H1 (cell line): Measurements from ENCODE around the gene LYAR. TPM values are rescaled to one million over a fixed set of nuclear protein-coding genes. Genes with fewer than 3 reads are reported as not detected.

Experiments
- CHD7 ChIP-seq: fragments of 300-600 bp; sonication (generic); IDR thresholded peaks from 2 replicates; pipeline ENCODE4 v1.7.1; 2012; ENCODE audit warnings: low read length, moderate library complexity, mild to moderate bottlenecking, inconsistent platforms; ENCODE audit not compliant: insufficient replicate concordance
- FOSL1 ChIP-seq: IDR thresholded peaks from 2 replicates; pipeline ENCODE4 v1.6.1; 2011; ENCODE audit warnings: mild to moderate bottlenecking, low read depth, low read length, moderate library complexity; ENCODE audit not compliant: insufficient read depth
- GABPA ChIP-seq: IDR thresholded peaks from 2 replicates; pipeline ENCODE4 v1.6.1; 2011; ENCODE audit warnings: mild to moderate bottlenecking, low read length, moderate library complexity, borderline replicate concordance; ENCODE audit not compliant: insufficient read depth
- SIN3A ChIP-seq, 2 experiments: IDR thresholded peaks in 1 of 2; conservative IDR thresholded peaks in 1 of 2; 2 replicates each; pipeline ENCODE4 v1.6.1; 2011 to 2012; ENCODE audit warnings: low read length in 2 of 2, improper control_type of control experiment in 1 of 2, low read depth in 1 of 2, mild to moderate bottlenecking in 1 of 2
- polyA plus RNA-seq, 7 experiments: library from polyadenylated mRNA; depleted of rRNA in 3 of 7; stranded (reverse) in 5 of 7; unstranded in 2 of 7; fragments of >200 nt in 5 of 7; fragments of 200-250 nt in 2 of 7; gene quantifications; 1 replicate in 5 of 7; 2 replicates in 1 of 7; 4 replicates in 1 of 7; pipeline versions ENCODE4 v1.2.1 to v1.2.3, GENCODE V29; 2011 to 2013; ENCODE audit warnings: missing spikeins in 2 of 7, mixed read lengths in 2 of 7
- total RNA-seq: library from RNA; stranded (reverse); fragmentation: NEBNext Ultra II Directional; extraction: Animal tissue kit (Norgen Biotek cat#: 25700); gene quantifications from 2 replicates; pipeline ENCODE4 v1.2.1, GENCODE V29; 2021

The LYAR gene
- total and polyA plus RNA-seq, 2 of the 8 experiments (the other 6 are each of a cell fraction or from before 2014, with no cell fraction given) = 6.5 to 46.9 TPM

GRCh38 chr4:4256799-4257198 is 33.2 kb downstream of the LYAR start (continued):
- TF ChIP-seq CHD7 = no peak
- TF ChIP-seq SIN3A (conservative IDR thresholded peaks at IDR 0.05 in 1 of 2, IDR thresholded peaks at IDR 0.05 in 1 of 2; ENCODE audit: low read depth in 1 of 2, low read length in 2 of 2) = no peak
- no peak for TF ChIP-seq FOSL1
- TF ChIP-seq GABPA = no peak
